Raji (cell line): Measurements from ENCODE around the gene FOXP2.

Experiments used
- POLR2A ChIP-seq: IDR thresholded peaks from 2 replicates; pipeline ENCODE4 v1.6.1; 2011; ENCODE audit warnings: low read depth, low read length, control low read depth; ENCODE audit not compliant: insufficient read depth

The FOXP2 gene

DNA sequence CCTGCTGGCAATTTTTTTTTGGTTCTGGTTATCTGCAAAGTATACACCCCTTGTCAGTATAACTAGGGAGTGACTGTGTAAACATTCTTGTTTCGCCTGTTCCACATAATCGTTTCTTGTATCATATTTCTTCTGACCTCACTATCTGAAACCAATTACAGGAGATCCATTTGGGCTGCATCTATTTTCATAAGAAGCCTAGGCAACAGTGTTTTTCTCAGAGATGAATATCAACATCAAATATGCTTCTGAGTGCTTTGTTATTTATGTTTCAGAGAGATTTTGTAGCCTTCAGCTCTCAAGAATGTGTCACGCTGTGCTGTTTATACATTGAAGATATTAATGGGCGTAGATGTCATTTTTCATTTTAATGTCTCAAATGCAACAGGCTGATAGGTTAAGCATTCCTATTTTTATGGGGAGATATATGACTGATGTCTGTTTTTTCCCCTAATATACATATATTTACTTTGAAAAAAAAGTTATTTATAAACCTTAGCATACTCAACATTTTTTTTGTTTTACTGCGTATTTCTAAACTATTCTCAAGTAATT is 115.5 kb downstream of the FOXP2 start:
- no peak for TF ChIP-seq POLR2A

DNA sequence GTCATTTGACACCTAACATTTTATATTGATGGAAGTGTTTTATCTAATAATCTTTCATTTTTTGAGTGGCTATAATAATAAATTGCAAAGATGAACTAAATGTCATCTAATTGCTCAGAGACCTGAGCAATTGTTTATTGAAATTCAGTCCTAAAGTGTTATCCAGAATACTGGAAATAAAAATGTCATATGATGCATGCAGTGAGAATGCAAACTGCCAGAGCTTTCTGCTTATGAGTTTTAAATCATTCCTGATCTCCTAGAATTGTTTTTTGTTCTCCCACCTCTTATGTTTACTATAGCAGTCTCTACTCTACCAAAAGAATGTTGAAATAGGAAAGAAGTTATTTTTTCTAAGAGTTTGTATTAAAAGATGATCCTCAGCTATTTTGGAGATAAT is 116.7 kb downstream of the FOXP2 start:
- TF ChIP-seq POLR2A, result no peak

DNA sequence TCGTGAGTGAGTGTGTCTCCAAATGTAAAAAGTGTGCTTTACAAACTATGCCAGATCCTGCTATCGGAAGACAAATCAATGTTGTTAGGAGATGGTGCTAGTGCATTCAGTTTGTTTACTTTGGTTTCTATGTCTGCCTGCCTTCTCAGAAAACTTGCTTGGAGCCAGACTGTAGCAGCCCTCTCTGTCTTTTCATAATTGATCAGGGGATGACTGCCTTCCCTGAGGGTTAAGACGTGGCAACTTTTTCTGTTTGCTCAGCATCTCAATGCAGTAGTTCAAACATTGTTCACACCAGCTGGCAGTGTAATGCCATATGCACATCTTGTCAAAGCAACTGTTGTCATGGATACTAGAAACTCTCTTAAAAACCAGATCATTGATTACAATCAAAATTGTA is 118.5 kb downstream of the FOXP2 start:
- TF ChIP-seq POLR2A, result no peak

- TF ChIP-seq POLR2A, result no peak
These were observed 120.3 kb downstream of the FOXP2 start for GRCh38 chr7:114534953-114535352.

- no peak for TF ChIP-seq POLR2A
These were observed 125.0 kb downstream of the FOXP2 start for GRCh38 chr7:114539575-114539974.

- TF ChIP-seq POLR2A, result no peak
These were observed 125.7 kb downstream of the FOXP2 start for GRCh38 chr7:114540291-114540690.

GRCh38 chr7:114548081-114548980 is 133.7 kb downstream of the FOXP2 start:
- no peak for TF ChIP-seq POLR2A

GRCh38 chr7:114554781-114555537 is 140.3 kb downstream of the FOXP2 start:
- TF ChIP-seq POLR2A, result no peak

DNA sequence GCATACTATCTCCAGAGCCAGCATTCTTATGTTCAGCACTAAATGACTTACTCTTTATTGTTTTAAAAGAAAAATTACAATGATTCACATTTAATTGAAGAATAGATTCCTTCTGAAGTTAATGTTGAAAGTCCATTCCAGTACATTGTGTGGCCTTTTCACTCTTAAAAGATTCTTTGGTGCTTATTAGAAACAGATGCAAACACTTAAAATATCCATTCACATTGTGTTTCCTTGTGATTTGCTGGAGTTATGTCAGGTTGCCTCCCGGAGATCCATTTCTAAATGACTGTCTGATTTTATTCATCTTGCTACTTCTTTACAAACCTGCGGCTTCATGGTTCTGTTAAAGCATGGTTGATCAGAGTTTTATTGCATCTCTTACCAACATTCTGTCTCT is 152.8 kb downstream of the FOXP2 start:
- TF ChIP-seq POLR2A, result no peak

DNA sequence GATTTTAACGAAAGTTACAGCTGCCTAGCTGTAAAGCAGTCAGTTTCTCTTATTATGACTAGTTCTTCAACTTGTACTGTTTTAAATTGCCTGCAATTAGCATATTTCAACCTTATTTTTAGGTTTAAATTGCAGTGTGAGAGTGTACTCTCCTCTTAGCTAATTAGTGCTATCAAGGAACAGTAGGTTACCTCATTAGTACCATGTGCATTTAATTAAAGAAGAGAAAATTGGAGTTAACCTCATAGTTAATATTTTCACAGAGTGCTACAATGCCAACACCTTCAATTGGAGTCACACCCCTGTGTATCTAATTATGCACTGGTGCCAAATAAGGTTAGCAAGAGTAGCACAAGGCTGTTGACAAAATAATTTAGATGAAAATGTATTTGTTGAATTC is 154.6 kb downstream of the FOXP2 start:
- TF ChIP-seq POLR2A, result no peak

DNA sequence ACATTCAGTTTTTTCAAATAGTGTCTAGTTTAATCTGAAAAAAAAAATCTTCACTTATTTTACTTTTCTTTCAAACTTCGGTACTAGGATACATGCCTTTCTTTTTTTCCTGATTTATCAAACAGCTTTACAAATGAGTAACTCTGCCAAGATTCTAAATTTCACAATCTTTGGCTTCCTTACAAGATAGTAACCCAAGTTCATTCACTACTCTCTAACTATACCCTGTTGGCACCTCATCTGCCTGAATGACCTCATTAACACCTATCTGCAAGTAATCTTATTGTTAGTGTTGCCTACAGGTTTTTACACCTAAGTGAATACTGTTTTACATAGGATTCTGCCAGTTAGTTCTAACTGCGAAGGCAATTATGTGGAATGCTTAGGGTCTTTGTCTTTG is 159.8 kb downstream of the FOXP2 start:
- no peak for TF ChIP-seq POLR2A

DNA sequence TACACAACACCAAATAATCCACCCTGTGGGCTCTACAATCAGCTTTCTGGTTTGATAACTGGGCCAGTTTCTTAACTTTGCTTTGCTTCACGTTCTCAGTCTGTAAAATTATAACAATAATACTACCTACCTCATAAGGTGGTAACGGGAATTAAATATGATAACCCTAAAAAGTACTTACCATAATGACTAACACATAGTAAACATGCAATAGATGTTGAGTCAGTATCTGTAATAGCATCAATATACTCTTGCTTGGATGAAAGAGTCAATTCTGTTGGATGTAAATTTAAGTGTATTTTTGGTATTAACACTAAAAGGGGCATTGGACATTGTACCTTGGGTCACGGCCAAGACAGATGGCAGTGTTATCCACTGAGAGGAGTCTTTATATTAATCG is 160.5 kb downstream of the FOXP2 start:
- no peak for TF ChIP-seq POLR2A

DNA sequence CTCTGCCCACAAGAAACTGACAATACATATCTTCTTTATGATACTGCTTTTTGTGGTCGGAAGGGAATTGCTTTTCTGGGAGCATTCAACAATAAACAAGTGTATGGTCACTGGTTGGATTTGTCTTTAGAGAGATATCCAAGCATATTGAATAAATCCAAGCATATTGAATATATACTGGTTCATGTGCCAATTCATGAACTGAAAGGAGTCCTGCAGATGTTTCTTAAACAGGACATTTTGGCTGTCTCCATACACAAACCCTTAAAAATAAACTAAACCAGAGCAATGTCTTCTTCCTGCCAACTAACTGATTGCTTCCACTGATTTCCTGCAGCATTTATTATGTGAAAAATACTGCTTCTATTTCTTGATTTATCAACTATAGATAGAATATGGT is 173.9 kb downstream of the FOXP2 start:
- no peak for TF ChIP-seq POLR2A

GRCh38 chr7:114589436-114589835 is 174.8 kb downstream of the FOXP2 start:
- TF ChIP-seq POLR2A, result no peak

GRCh38 chr7:114590298-114590697 is 175.7 kb downstream of the FOXP2 start:
- TF ChIP-seq POLR2A, result no peak

- TF ChIP-seq POLR2A, result no peak
These were observed 184.3 kb downstream of the FOXP2 start for GRCh38 chr7:114598946-114599345.

DNA sequence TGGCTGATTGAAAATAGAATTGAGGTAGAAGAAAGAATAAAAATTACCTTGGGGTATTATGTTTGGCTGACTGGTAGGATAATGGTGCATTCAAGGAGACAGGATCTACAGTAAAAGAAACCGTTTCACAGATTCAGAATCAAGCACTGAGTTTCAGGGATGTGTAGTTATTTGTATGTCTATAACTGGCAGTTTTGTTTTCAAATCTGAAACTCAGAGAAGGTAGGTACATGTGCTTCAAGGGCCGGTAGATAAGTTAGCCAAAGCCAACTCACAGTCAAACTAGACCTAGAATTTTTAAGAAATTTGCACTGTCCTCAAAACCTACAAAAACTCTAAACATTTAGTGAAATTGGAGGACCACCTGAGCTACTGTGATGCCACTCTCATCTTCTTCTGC is 191.5 kb downstream of the FOXP2 start:
- no peak for TF ChIP-seq POLR2A

DNA sequence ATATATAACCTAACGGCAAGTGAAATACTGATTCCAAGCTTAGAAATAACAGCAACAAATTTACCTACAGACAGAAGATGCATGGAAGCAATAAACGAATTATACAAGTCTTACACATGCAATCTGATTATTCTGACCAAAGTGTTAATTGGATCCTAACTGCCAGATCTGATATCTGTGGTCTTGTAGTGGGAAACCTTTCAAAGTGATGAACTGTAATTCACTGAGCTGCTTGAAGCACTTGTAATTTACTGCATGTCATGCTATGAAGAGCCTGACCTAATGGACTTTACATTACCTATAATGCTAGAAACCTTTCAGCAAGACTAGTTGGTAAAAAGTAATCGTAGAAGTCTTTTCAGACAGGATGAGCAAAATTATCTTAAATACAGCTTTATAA is 205.6 kb downstream of the FOXP2 start:
- TF ChIP-seq POLR2A, result no peak
